ENCODE results near the gene HOXC12. TPM values are rescaled to one million over a fixed set of nuclear protein-coding genes. Genes with fewer than 3 reads are reported as not detected.

HOXC12 gene
- total and polyA plus RNA-seq, 2 donors (not counting 1 experiment from before 2014, with no cell fraction given), result not detected

DNA sequence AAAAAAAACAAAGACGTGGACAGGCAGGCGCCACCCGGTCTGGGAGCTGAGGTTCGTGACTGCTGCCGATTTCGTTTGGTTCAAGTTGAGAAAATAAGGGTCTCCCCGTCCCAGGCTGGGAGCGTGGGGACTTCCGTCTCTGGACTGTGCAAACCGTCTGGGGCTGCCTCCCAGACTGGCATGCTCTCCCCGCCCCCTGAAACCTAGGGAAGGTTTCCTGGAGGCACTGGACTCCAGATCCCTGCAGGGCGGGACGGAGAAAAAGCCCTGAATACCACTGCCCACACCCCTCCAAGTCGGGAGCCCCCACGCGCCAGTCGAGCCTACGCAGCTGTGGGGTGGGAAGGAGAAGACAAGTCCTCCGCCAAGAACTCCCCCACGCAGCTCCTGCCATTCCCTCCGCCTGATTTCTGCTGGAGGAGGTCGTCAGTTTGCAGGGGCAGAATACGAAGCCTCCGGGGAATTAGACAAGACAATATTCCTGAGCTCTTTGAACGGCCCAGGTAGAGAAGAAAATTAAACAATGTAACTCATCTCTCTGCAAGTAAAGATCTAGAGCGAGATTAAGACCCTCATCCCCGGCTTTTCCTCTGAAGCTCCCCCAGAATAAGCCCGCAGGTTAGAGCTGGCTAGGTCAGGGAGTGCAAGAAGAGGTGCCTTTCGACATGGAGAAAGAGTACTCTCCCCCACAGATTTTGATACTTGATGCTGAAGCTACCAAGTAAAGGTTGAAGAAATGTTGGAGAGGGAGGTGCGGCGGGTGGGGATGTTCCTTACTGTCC, 26.5 kb upstream of the HOXC12 start:
- H3K4me3 Mint-ChIP-seq, result no peak overlapping the region
- H3K9me3 Mint-ChIP-seq (ENCODE audit: insufficient read depth), result no peaks in the 10 kb centered on the region
- H3K4me1 Mint-ChIP-seq, result no peaks in the 10 kb centered on the region
- Histone ChIP-seq H3K27ac (ENCODE audit: low read length in 2 of 2) (no peak overlapping the region), H4K20me1 (ENCODE audit: control insufficient read depth, insufficient read depth, low read length, poor library complexity, severe bottlenecking) (no peaks in the 10 kb centered on the region), H3K27me3 (replicated peaks in 1 of 4; ENCODE audit: control extremely low read depth in 1 of 4, control insufficient read depth in 3 of 4, insufficient read depth in 4 of 4, low read length in 3 of 4) (peaks cover 0 to 92% (median 80%) of the 10 kb centered on the region in 4 experiments), H3K79me2 (ENCODE audit: control insufficient read depth, insufficient read depth, low read length) (no peaks in the 10 kb centered on the region), H3K9ac (ENCODE audit: low read length) (no peak overlapping the region), H3K36me3 (replicated peaks in 1 of 2; ENCODE audit: control extremely low read depth in 1 of 2, control insufficient read depth in 1 of 2, extremely low read depth in 1 of 2, insufficient read depth in 2 of 2, low read length in 1 of 2) (no peaks in the 10 kb centered on the region), H3K4me1 (ENCODE audit: control insufficient read depth in 2 of 2, insufficient read depth in 2 of 2, low read length in 2 of 2) (peaks cover 4 to 15% of the 10 kb centered on the region in 2 donors), H2AFZ (ENCODE audit: insufficient read depth, low read depth, low read length, poor library complexity, severe bottlenecking) (no peak overlapping the region), H3K4me2 (replicated peaks; ENCODE audit: low read depth, low read length, poor library complexity, severe bottlenecking) (peak overlapping the region; percentile 26), H3K4me3 (ENCODE audit: control extremely low read depth in 1 of 5, extremely low read depth in 1 of 5, insufficient read depth in 1 of 5, low read depth in 2 of 5, low read length in 4 of 5) (no peak overlapping the region), H3K9me3 (ENCODE audit: control extremely low read depth in 1 of 3, control insufficient read depth in 2 of 3, insufficient read depth in 1 of 3, low read length in 2 of 3) (peaks cover 0 to 20% (median 0%) of the 10 kb centered on the region in 3 donors)
- intact Hi-C loops (cut with micrococcal nuclease), result no loop called here
- DNase-seq (peak; percentile 40), ATAC-seq (ENCODE audit: low read depth) (no peak)
- CTCF ChIA-PET, result interaction anchor here (0.5 kb wide), 1 partner anchor 104 kb away, joined by 4 read pairs; no protein-coding TSS in a partner anchor
- POLR2A ChIA-PET, result interaction anchor here (0.7 kb wide), 1 partner anchor 233 kb away, joined by 5 read pairs; no protein-coding TSS in a partner anchor
- no peak overlapping the region for H3K27ac Mint-ChIP-seq
- WGBS (ENCODE audit: insufficient coverage), result 11% methylated on average over 15 of the region's 31 CpGs
- peak; percentile 8 for TF ChIP-seq EZH2 (IDR thresholded peaks at IDR 0.05; ENCODE audit: borderline replicate concordance, insufficient read depth, low read depth, low read length, poor library complexity, severe bottlenecking)
- TF ChIP-seq, protein P1, sequence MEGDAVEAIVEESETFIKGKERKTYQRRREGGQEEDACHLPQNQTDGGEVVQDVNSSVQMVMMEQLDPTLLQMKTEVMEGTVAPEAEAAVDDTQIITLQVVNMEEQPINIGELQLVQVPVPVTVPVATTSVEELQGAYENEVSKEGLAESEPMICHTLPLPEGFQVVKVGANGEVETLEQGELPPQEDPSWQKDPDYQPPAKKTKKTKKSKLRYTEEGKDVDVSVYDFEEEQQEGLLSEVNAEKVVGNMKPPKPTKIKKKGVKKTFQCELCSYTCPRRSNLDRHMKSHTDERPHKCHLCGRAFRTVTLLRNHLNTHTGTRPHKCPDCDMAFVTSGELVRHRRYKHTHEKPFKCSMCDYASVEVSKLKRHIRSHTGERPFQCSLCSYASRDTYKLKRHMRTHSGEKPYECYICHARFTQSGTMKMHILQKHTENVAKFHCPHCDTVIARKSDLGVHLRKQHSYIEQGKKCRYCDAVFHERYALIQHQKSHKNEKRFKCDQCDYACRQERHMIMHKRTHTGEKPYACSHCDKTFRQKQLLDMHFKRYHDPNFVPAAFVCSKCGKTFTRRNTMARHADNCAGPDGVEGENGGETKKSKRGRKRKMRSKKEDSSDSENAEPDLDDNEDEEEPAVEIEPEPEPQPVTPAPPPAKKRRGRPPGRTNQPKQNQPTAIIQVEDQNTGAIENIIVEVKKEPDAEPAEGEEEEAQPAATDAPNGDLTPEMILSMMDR (IDR thresholded peaks at IDR 0.05), result no peak
- H3K27me3 Mint-ChIP-seq, result peaks cover 78% of the 10 kb centered on the region

GRCh38 chr12:53929527-53929926, 25.2 kb upstream of the HOXC12 start:
- no peak overlapping the region for H3K27ac Mint-ChIP-seq
- Histone ChIP-seq H3K9me3 (ENCODE audit: control extremely low read depth in 1 of 3, control insufficient read depth in 2 of 3, insufficient read depth in 1 of 3, low read length in 2 of 3) (peaks cover 0 to 28% (median 0%) of the 10 kb centered on the region in 3 donors), H3K9ac (ENCODE audit: low read length) (no peak overlapping the region), H4K20me1 (ENCODE audit: control insufficient read depth, insufficient read depth, low read length, poor library complexity, severe bottlenecking) (no peaks in the 10 kb centered on the region), H3K4me2 (replicated peaks; ENCODE audit: low read depth, low read length, poor library complexity, severe bottlenecking) (no peak overlapping the region), H2AFZ (ENCODE audit: insufficient read depth, low read depth, low read length, poor library complexity, severe bottlenecking) (no peak overlapping the region), H3K79me2 (ENCODE audit: control insufficient read depth, insufficient read depth, low read length) (no peaks in the 10 kb centered on the region), H3K27ac (ENCODE audit: low read length in 2 of 2) (no peak overlapping the region), H3K27me3 (replicated peaks in 1 of 4; ENCODE audit: control extremely low read depth in 1 of 4, control insufficient read depth in 3 of 4, insufficient read depth in 4 of 4, low read length in 3 of 4) (peaks cover 0 to 92% (median 76%) of the 10 kb centered on the region in 4 experiments), H3K36me3 (replicated peaks in 1 of 2; ENCODE audit: control extremely low read depth in 1 of 2, control insufficient read depth in 1 of 2, extremely low read depth in 1 of 2, insufficient read depth in 2 of 2, low read length in 1 of 2) (no peaks in the 10 kb centered on the region), H3K4me3 (ENCODE audit: control extremely low read depth in 1 of 5, extremely low read depth in 1 of 5, insufficient read depth in 1 of 5, low read depth in 2 of 5, low read length in 4 of 5) (no peak overlapping the region), H3K4me1 (ENCODE audit: control insufficient read depth in 2 of 2, insufficient read depth in 2 of 2, low read length in 2 of 2) (peaks cover 4 to 20% of the 10 kb centered on the region in 2 donors)
- ATAC-seq (ENCODE audit: low read depth), result no peak
- peaks cover 84% of the 10 kb centered on the region for H3K27me3 Mint-ChIP-seq
- no peaks in the 10 kb centered on the region for H3K9me3 Mint-ChIP-seq (ENCODE audit: insufficient read depth)
- ChIA-PET CTCF (no interaction called here), POLR2A (no interaction called here)
- no peak overlapping the region for H3K4me3 Mint-ChIP-seq
- TF ChIP-seq, protein P1 (IDR thresholded peaks at IDR 0.05), result no peak
- no peak for TF ChIP-seq EZH2 (IDR thresholded peaks at IDR 0.05; ENCODE audit: borderline replicate concordance, insufficient read depth, low read depth, low read length, poor library complexity, severe bottlenecking)
- intact Hi-C loops (cut with micrococcal nuclease), result no loop called here
- H3K4me1 Mint-ChIP-seq, result no peaks in the 10 kb centered on the region
- 6% methylated on average over 3 of the region's 4 CpGs for WGBS (ENCODE audit: insufficient coverage)
- DNase-seq, result no peak
